NCI-H1417 treated with DMSO at 0.1 percent for 48 hours (cell line): ENCODE measurements around the gene ODAD2.
A peak's percentile ranks its signal among the peaks of the same experiment; 100 is the strongest.
"Not testable (repeated sequence)": the region's sequence is repeated elsewhere in the genome, so short reads cannot be mapped to it uniquely, and the experiment has no call there.

ENCODE experiments used
- DNase-seq: peaks from one replicate; lab custom pipeline; 2025; lab: John Stamatoyannopoulos, UW

ODAD2 gene

GRCh38 chr10:27959093-27959715 lies 39.7 kb downstream of the ODAD2 start:
- no peak for DNase-seq

DNA sequence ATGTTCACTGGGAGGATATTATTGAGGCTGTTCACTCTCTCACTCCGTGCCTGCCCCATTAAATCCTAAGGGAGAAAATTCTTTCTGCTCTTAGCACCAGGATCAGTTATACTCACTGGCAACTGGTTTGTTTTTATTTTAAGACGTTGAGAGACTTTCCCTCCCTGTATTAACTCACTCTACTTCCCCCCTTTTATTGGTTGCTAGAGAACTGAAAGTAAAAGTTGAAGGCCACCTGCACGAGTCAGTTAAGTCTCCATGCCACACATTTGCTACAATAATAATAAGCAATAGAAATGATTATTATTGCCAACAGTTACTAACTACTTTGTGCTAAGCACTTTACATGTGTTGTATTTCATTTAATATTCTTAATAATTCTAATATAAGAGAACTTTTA lies 40.5 kb downstream of the ODAD2 start:
- not testable (repeated sequence) for DNase-seq

- DNase-seq = no peak
These were observed 48.7 kb downstream of the ODAD2 start for GRCh38 chr10:27950242-27950564.

DNA sequence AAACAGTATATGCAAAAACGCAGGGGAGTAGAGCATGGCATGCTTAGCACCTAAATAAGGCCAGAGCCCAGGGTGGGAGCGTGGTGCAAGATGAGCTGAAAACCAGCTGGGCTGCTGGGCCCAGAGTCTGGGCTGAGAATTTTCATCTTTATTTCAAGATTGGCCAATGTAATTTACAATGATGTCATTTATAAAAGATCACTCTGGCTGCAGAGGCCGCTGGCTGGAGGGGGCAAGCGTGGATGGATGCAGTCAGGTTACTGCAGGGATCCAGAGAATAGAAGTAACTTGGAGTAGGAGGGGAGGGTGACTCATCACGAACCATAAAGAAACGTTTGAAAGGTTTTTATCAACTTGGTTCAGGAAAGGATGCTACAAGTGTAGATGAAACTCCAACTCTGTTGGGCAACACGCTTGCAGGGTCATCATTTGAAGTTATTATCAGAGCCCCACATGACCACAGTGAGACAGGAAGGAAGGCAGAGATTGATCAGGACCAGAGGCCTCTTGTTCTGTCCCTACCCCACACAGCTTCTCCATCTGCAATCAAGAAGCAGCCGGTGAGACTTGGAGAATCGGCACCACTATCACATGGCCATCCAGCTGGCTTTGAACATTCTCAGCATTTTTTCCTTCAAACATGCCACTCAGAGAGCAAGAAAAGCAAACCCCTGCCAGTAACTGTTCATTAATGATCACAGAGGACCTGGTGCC lies 49.2 kb downstream of the ODAD2 start:
- DNase-seq = no peak

DNA sequence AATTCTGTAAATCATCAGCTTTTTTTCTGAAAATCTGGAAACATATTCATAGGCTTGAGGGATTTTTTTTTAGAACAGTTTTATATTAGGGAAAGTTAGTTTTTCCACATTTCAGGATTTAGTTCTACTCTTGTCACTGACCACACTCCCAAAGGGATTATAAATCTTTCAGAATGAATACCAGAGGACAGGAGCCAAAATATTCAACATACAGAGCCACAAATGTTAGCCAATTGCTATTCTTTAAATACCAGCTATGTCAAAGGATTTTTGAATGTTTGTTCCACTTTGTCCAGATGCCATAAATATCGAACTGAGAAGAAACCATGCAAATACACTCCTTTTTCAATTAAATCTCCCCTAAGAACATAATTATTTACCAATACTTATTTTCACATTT lies 50.7 kb downstream of the ODAD2 start:
- no peak for DNase-seq

GRCh38 chr10:27947540-27947939 lies 51.3 kb downstream of the ODAD2 start:
- DNase-seq = no peak

DNA sequence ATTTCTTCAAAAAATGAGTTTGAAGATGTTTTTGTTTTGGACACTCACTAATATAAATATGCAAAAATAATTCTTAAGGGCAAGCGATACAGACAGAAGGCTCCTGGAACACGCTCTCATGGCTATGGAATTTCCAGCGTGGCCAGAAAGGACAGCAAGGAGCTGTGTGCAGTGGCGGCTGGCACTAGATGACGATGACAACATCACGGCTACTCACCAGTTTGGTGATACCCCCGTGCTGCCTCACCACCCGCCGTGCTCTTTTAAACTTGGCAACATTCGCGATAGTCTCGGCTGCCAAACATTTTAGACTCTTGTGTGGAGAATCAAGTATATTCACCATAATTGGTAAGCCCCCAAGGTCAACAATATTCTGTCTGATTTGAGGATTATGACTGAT lies 54.9 kb downstream of the ODAD2 start:
- no peak for DNase-seq

GRCh38 chr10:27914888-27915287 lies 84.0 kb downstream of the ODAD2 start:
- no peak for DNase-seq

GRCh38 chr10:27912231-27912630 lies 86.6 kb downstream of the ODAD2 start:
- DNase-seq = no peak

GRCh38 chr10:27911539-27911938 lies 87.3 kb downstream of the ODAD2 start:
- no peak for DNase-seq

- DNase-seq = no peak
These were observed 87.9 kb downstream of the ODAD2 start for GRCh38 chr10:27911011-27911410.

DNA sequence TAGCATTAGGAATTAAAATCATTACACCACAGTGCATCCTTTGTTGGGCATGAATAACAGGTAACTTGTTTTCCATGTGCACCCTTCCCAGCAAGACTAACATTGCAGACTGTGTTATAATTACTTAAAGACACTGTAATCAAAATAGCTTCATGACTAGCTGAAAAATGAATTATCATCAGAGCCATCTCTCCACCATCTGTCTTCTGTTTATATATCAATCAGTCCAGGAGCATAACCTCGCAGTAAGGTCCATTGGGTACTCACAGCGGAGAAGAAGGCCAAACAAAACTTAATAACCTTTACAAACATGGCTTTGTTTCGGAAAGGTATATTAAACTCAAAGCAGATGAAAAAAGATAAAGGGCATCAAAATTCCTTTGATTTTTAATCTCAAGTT lies 90.6 kb downstream of the ODAD2 start:
- peak; percentile 57 for DNase-seq

DNA sequence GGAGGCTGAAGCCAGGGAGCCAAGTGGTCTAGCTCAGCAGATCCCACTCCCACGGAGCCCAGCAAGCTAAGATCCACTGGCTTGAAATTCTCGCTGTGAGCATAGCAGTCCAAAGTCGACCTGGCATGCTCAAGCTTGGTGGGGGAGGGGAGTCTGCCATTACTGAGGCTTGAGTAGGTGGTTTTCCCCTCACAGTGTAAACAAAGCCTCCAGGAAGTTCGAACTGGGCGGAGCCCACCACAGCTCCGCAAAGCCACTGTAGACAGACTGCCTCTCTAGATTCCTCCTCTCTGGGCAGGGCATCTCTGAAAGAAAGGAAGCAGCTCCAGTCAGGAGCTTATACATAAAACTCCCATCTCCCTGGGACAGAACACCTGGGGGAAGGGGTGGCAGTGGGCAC lies 99.4 kb downstream of the ODAD2 start:
- DNase-seq = not testable (repeated sequence)

- no peak for DNase-seq
These were observed 99.8 kb downstream of the ODAD2 start for GRCh38 chr10:27899058-27899457.

DNA sequence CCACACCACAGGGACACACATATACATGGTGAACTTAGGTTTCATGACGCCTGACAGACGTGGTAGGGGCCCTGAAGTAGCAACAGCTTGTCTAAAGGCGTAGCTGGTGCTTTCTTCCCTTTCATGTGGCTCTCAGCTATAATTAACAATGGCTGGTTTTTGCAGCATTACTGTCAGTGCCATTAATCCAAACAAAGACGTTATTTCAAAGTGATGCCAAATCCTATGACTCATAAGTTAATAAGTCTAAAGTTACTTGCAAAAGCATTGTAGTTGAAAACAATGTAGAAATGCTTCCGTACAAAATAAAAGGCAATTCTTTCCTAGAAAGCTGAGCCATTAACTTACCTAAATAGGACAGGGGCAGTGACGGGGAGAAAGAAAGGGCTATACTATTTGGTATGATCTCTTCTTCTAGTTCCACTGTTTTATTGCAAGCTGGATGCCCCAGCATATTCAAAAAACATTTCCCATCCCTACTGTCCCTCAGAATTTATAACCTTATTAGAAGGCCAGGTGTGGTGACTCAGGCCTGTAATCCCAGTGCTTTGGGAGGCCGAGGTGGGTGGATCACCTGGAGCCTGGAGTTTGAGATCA lies 105.4 kb downstream of the ODAD2 start:
- DNase-seq = no peak

DNA sequence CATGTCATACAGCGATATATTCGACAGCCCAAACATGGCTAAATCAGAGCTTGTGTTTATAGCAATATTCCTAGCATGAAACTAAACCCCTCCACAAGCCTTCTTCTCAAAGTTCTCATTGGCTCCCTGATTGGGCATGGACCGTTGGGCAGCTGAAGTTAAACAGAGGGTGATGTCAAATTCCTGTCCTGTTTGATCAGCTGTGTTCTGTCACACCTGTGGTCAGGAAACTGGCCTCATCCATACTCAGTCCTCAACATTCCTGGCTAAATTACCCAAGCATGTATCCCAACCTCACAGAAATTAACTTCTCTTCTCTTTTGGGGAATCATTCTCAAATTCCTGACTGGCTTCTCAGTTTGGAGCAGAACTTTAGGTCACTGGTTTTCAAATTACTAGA lies 107.9 kb downstream of the ODAD2 start:
- no peak for DNase-seq

GRCh38 chr10:27889518-27889917 lies 109.4 kb downstream of the ODAD2 start:
- no peak for DNase-seq

DNA sequence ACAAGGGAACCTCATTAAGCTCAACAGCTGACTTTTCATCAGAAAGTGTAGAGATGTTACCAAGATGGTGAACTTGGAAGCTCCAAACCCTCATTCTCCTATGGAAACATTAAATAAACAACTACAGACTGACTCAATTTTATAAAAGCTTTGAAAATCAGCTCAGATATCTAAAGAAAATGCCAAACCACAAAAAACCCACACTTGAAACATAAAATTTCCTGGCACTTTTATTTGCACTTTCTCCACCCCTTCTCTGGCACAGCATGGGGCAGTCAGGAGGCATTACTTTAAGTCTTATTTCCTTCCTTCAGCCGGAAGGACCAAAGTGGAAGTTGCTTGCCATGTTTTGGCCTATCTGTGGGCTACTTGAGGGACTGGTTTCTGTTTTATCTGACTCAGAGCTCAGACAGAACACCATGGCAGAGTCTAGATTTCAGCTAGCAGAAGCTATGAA lies 114.7 kb downstream of the ODAD2 start:
- DNase-seq = no peak

DNA sequence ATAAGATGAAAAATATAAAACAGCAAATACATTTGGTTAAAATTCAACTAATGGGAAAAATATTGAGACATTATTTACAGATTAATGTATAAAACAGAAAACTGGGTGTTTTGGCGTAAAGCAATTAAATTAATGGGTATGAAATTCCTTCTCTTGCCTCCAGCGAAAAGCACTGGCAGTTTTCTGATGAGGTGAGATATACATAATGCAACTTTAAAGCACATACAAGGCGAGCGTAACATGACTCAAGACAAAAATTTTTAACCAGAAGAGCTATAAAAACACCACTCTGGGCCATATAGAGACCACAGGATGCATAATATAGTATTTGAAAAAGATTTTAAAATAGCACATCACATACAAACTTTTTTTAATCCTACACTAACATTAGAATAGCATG lies 120.6 kb downstream of the ODAD2 start:
- no peak for DNase-seq

GRCh38 chr10:27865221-27865635 lies 133.7 kb downstream of the ODAD2 start:
- no peak for DNase-seq

- DNase-seq = no peak
These were observed 137.1 kb downstream of the ODAD2 start for GRCh38 chr10:27861781-27862180.

- DNase-seq = peak; percentile 28
These were observed 141.3 kb downstream of the ODAD2 start for GRCh38 chr10:27857616-27858015.

- no peak for DNase-seq
These were observed 154.7 kb downstream of the ODAD2 start for GRCh38 chr10:27844223-27844622.

DNA sequence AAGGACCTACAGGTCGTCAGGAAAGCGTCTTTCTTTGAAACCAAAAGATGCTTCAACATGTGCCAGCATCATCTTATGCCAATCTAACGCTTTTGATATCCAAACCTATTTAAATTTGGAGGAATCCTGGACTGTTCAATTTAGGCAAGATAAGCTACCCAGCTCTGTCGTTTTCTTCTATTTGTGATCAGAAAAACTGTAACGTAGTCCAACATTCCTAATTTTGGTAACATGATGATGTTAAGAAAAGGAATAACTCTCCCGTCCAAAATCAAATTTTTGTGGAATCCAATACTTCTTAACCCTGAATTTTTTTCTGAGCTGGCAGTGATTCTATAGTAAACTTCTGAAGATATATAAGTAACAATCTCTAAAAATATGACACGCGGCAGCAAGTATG lies 160.0 kb downstream of the ODAD2 start:
- no peak for DNase-seq
